HEK293 (cell line): Measurements from ENCODE around the gene KCNMA1.

Source experiments
- CTCF ChIA-PET: fragments of 350-600 bp; formaldehyde crosslinking; extraction: SDS; loops from one replicate; lab custom pipeline; 2021; ENCODE audit warnings: antibody characterized with exemption; lab: Yijun Ruan, JAX
- POLR2A ChIA-PET: fragments of 300-600 bp; formaldehyde crosslinking; extraction: SDS; loops from one replicate; lab custom pipeline; 2020; ENCODE audit warnings: antibody characterized with exemption, inconsistent platforms; lab: Yijun Ruan, JAX
- H3K27ac ChIP-seq: fragments of 200-500 bp; sonication (Bioruptor generic); 2 replicates; pipeline ENCODE4 v1.5.1; 2014; ENCODE audit warnings: low read depth, low read length, control low read depth, inconsistent platforms; ENCODE audit errors: extremely low read depth
- H3K36me3 ChIP-seq, 2 experiments: fragments of 200-500 bp in 1 of 2; sonication (Bioruptor generic) in 1 of 2; 1 replicate in 1 of 2; 2 replicates in 1 of 2; pipeline ENCODE4 v1.5.1; 2014 to 2017; ENCODE audit warnings: inconsistent platforms in 2 of 2, low read length in 2 of 2; ENCODE audit not compliant: control insufficient read depth in 2 of 2, insufficient read depth in 1 of 2
- H3K4me1 ChIP-seq: fragments of 200-500 bp; sonication (Bioruptor generic); 2 replicates; pipeline ENCODE4 v1.5.1; 2014; ENCODE audit warnings: mild to moderate bottlenecking, low read length, inconsistent platforms; ENCODE audit not compliant: control insufficient read depth, insufficient read depth
- H3K4me3 ChIP-seq: 2 replicates; pipeline ENCODE4 v1.5.1; 2011; ENCODE audit warnings: low read depth, mild to moderate bottlenecking, control low read depth, low read length, moderate library complexity
- H3K9me3 ChIP-seq: fragments of 200-500 bp; sonication (Bioruptor generic); 2 replicates; pipeline ENCODE4 v1.5.1; 2014; ENCODE audit warnings: low read depth, low read length, inconsistent platforms; ENCODE audit not compliant: control insufficient read depth, insufficient read depth
- BCL6B ChIP-seq: fragments of 450-650 bp; formaldehyde crosslinking; IDR thresholded peaks from 2 replicates; pipeline ENCODE4 v1.5.1; 2017; ENCODE audit warnings: missing biosample characterization, missing genetic modification characterization
- HOXD13 ChIP-seq: sonication (generic); formaldehyde crosslinking; IDR thresholded peaks from 2 replicates; pipeline ENCODE4 v1.8.0; 2022; ENCODE audit warnings: missing genetic modification reagents, borderline replicate concordance
- MYNN ChIP-seq: fragments of 450-650 bp; formaldehyde crosslinking; IDR thresholded peaks from 2 replicates; pipeline ENCODE4 v1.5.1; 2016; ENCODE audit warnings: missing biosample characterization, missing genetic modification characterization, borderline replicate concordance
- OVOL3 ChIP-seq: fragments of 450-650 bp; formaldehyde crosslinking; IDR thresholded peaks from 2 replicates; pipeline ENCODE4 v1.5.1; 2016; ENCODE audit warnings: missing biosample characterization, missing genetic modification characterization
- PRDM4 ChIP-seq: fragments of 450-650 bp; formaldehyde crosslinking; IDR thresholded peaks from 2 replicates; pipeline ENCODE4 v1.5.1; 2017; ENCODE audit warnings: missing biosample characterization, missing genetic modification characterization
- REST ChIP-seq: fragments of 450-650 bp; formaldehyde crosslinking; IDR thresholded peaks from 2 replicates; pipeline ENCODE4 v1.5.1; 2016; ENCODE audit warnings: missing biosample characterization, missing genetic modification characterization
- TCF7L2 ChIP-seq: IDR thresholded peaks from 2 replicates; pipeline ENCODE4 v1.6.1; 2011; ENCODE audit warnings: low read depth, mild to moderate bottlenecking, inconsistent platforms, low read length, moderate library complexity, borderline replicate concordance
- ZBTB7A ChIP-seq: fragments of 450-650 bp; formaldehyde crosslinking; IDR thresholded peaks from 2 replicates; pipeline ENCODE4 v1.5.1; 2016; ENCODE audit warnings: low read depth, missing biosample characterization, missing genetic modification characterization
- ZEB2 ChIP-seq: fragments of 450-650 bp; formaldehyde crosslinking; IDR thresholded peaks from 2 replicates; pipeline ENCODE4 v1.5.1; 2016; ENCODE audit warnings: missing biosample characterization, missing genetic modification characterization
- ZFP37 ChIP-seq: fragments of 450-650 bp; formaldehyde crosslinking; IDR thresholded peaks from 2 replicates; pipeline ENCODE4 v1.5.1; 2016; ENCODE audit warnings: missing biosample characterization, missing genetic modification characterization
- ZNF10 ChIP-seq: fragments of 450-650 bp; formaldehyde crosslinking; IDR thresholded peaks from 2 replicates; pipeline ENCODE4 v1.5.1; 2017; ENCODE audit warnings: missing biosample characterization, missing genetic modification characterization
- ZNF114 ChIP-seq: fragments of 450-650 bp; formaldehyde crosslinking; IDR thresholded peaks from 2 replicates; pipeline ENCODE4 v1.5.0; 2017; ENCODE audit warnings: missing biosample characterization, missing genetic modification characterization
- ZNF16 ChIP-seq: fragments of 450-650 bp; formaldehyde crosslinking; IDR thresholded peaks from 2 replicates; pipeline ENCODE4 v1.5.1; 2016; ENCODE audit warnings: low read depth, missing biosample characterization, missing genetic modification characterization
- ZNF174 ChIP-seq: fragments of 450-650 bp; formaldehyde crosslinking; IDR thresholded peaks from 2 replicates; pipeline ENCODE4 v1.5.0; 2017; ENCODE audit warnings: missing biosample characterization, mild to moderate bottlenecking, missing genetic modification characterization
- ZNF2 ChIP-seq: fragments of 450-650 bp; formaldehyde crosslinking; IDR thresholded peaks from 2 replicates; pipeline ENCODE4 v1.5.1; 2016; ENCODE audit warnings: missing biosample characterization, missing genetic modification characterization
- ZNF223 ChIP-seq: fragments of 450-650 bp; formaldehyde crosslinking; IDR thresholded peaks from 2 replicates; pipeline ENCODE4 v1.5.1; 2016; ENCODE audit warnings: missing biosample characterization, missing genetic modification characterization
- ZNF280C ChIP-seq: fragments of 450-650 bp; formaldehyde crosslinking; IDR thresholded peaks from 2 replicates; pipeline ENCODE4 v1.5.1; 2016; ENCODE audit warnings: missing biosample characterization, missing genetic modification characterization
- ZNF341 ChIP-seq: fragments of 450-650 bp; formaldehyde crosslinking; IDR thresholded peaks from 2 replicates; pipeline ENCODE4; 2016; ENCODE audit warnings: low read depth, missing biosample characterization, missing genetic modification characterization
- ZNF416 ChIP-seq: fragments of 450-650 bp; formaldehyde crosslinking; IDR thresholded peaks from 2 replicates; pipeline ENCODE4 v1.5.1; 2016; ENCODE audit warnings: missing biosample characterization, missing genetic modification characterization
- ZNF514 ChIP-seq: fragments of 450-650 bp; formaldehyde crosslinking; IDR thresholded peaks from 2 replicates; pipeline ENCODE4 v1.5.1; 2016; ENCODE audit warnings: missing biosample characterization, missing genetic modification characterization
- ZNF548 ChIP-seq: fragments of 450-650 bp; formaldehyde crosslinking; IDR thresholded peaks from 2 replicates; pipeline ENCODE4 v1.5.1; 2016; ENCODE audit warnings: missing biosample characterization, missing genetic modification characterization
- ZNF560 ChIP-seq: fragments of 450-650 bp; formaldehyde crosslinking; IDR thresholded peaks from 2 replicates; pipeline ENCODE4 v1.5.1; 2017; ENCODE audit warnings: missing biosample characterization, missing genetic modification characterization, borderline replicate concordance
- ZNF623 ChIP-seq: fragments of 450-650 bp; formaldehyde crosslinking; IDR thresholded peaks from 2 replicates; pipeline ENCODE4 v1.5.1; 2016; ENCODE audit warnings: missing biosample characterization, missing genetic modification characterization
- ZNF624 ChIP-seq: fragments of 450-650 bp; formaldehyde crosslinking; IDR thresholded peaks from 2 replicates; pipeline ENCODE4 v1.5.1; 2017; ENCODE audit warnings: missing biosample characterization, missing genetic modification characterization
- ZNF664 ChIP-seq: fragments of 450-650 bp; formaldehyde crosslinking; IDR thresholded peaks from 2 replicates; pipeline ENCODE4 v1.5.1; 2016; ENCODE audit warnings: missing biosample characterization, missing genetic modification characterization
- ZNF707 ChIP-seq: fragments of 450-650 bp; formaldehyde crosslinking; IDR thresholded peaks from 2 replicates; pipeline ENCODE4 v1.5.1; 2016; ENCODE audit warnings: missing biosample characterization, missing genetic modification characterization
- ZSCAN16 ChIP-seq: fragments of 450-650 bp; formaldehyde crosslinking; IDR thresholded peaks from 2 replicates; pipeline ENCODE4 v1.5.1; 2016; ENCODE audit warnings: missing biosample characterization, missing genetic modification characterization

The KCNMA1 gene

GRCh38 chr10:77127243-77127642, 510.4 kb downstream of the KCNMA1 start (continued):
- no peak for TF ChIP-seq BCL6B (tag by site-specific recombination)
- TF ChIP-seq, all 188 proteins: peak for 0

- no peak overlapping the region for H3K4me3 ChIP-seq
- ChIA-PET CTCF (no interaction called here), POLR2A (no interaction called here)
- H3K9me3 ChIP-seq = no peaks in the 10 kb centered on the region
- H3K36me3 ChIP-seq = no peaks in the 10 kb centered on the region
- H3K4me1 ChIP-seq = peaks cover 11% of the 10 kb centered on the region
- no peak for TF ChIP-seq ZNF341
- no peak for TF ChIP-seq ZNF514 (tag by site-specific recombination)
- no peak for TF ChIP-seq ZFP37 (tag by site-specific recombination)
- TF ChIP-seq MYNN (tag by site-specific recombination) = no peak
- no peak for TF ChIP-seq ZNF223 (tag by site-specific recombination)
- peak; percentile 20; the same call in 1 of the 2 replicates for TF ChIP-seq ZNF623
- TF ChIP-seq ZSCAN16 = no peak
- no peak overlapping the region for H3K27ac ChIP-seq
These were observed 512.4 kb downstream of the KCNMA1 start for GRCh38 chr10:77125231-77125630.

- no peak overlapping the region for H3K27ac ChIP-seq
- peaks cover 11% of the 10 kb centered on the region for H3K4me1 ChIP-seq
- TF ChIP-seq ZNF2 (no peak), ZNF280C (tag by site-specific recombination) (no peak), TCF7L2 (no peak), REST (tag by site-specific recombination) (no peak), ZNF416 (tag by site-specific recombination) (no peak), HOXD13 (CRISPR knock-in tag) (no peak), PRDM4 (no peak), ZBTB7A (tag by site-specific recombination) (no peak), OVOL3 (no peak), ZNF174 (tag by site-specific recombination) (no peak), ZNF16 (tag by site-specific recombination) (no peak), ZNF114 (tag by site-specific recombination) (no peak), ZNF624 (tag by site-specific recombination) (no peak), ZNF560 (tag by site-specific recombination) (no peak), ZNF548 (tag by site-specific recombination) (no peak), ZEB2 (tag by site-specific recombination) (no peak), ZNF664 (tag by site-specific recombination) (no peak), ZNF707 (tag by site-specific recombination) (no peak), ZNF10 (tag by site-specific recombination) (no peak)
- ChIA-PET POLR2A (no interaction called here), CTCF (no interaction called here)
- no peaks in the 10 kb centered on the region for H3K36me3 ChIP-seq
- H3K9me3 ChIP-seq = no peaks in the 10 kb centered on the region
- H3K4me3 ChIP-seq = no peak overlapping the region
These were observed 514.3 kb downstream of the KCNMA1 start for GRCh38 chr10:77123330-77123729.
